Activated CD4-positive, alpha-beta memory T cell treated with anti-CD3 and anti-CD28 coated beads, Interleukin-2, amount 10 ng/mL, durations not matched to agents 7 days and 5 days (primary cell): Measurements from ENCODE around the gene GSG1L. TPM values are rescaled to one million over a fixed set of nuclear protein-coding genes. Genes with fewer than 3 reads are reported as not detected.
"Not testable (repeated sequence)": the region's sequence is repeated elsewhere in the genome, so short reads cannot be mapped to it uniquely, and the experiment has no call there.

Source experiments
- CTCF ChIA-PET: fragments of 350-600 bp; sonication (Branson Sonifier 250); formaldehyde crosslinking; loops from one replicate; lab custom pipeline; 2021; ENCODE audit warnings: antibody characterized with exemption, inconsistent platforms; lab: Charles Lee
- POLR2A ChIA-PET: fragments of 350-600 bp; sonication (Branson Sonifier 250); formaldehyde crosslinking; loops from one replicate; lab custom pipeline; 2021; ENCODE audit warnings: antibody characterized with exemption; lab: Charles Lee
- DNase-seq: peaks from one replicate; pipeline ENCODE4 v3.0.0-alpha.2; 2020
- H3K27ac Mint-ChIP-seq: one replicate; pipeline ENCODE4 v1.8.0; 2021; ENCODE audit warnings: mild to moderate bottlenecking, mixed read lengths
- H3K27me3 Mint-ChIP-seq: one replicate; pipeline ENCODE4 v1.8.0; 2021; ENCODE audit warnings: mixed read lengths
- H3K36me3 Mint-ChIP-seq: one replicate; pipeline ENCODE4 v1.8.0; 2021; ENCODE audit warnings: low read depth, mixed read lengths
- H3K4me1 Mint-ChIP-seq: one replicate; pipeline ENCODE4 v1.8.0; 2021; ENCODE audit warnings: mixed read lengths
- H3K4me3 Mint-ChIP-seq: one replicate; pipeline ENCODE4 v1.8.0; 2021; ENCODE audit warnings: mild to moderate bottlenecking, mixed read lengths
- H3K9me3 Mint-ChIP-seq: one replicate; pipeline ENCODE4 v1.8.0; 2021; ENCODE audit warnings: mixed read lengths
- total RNA-seq, 2 experiments: library from RNA; stranded (reverse); gene quantifications; one replicate each; pipeline ENCODE4 v1.2.3, GENCODE V29; 2021

Gene GSG1L
- total RNA-seq, 2 experiments from 2014 or later: 0.55 TPM; not detected in 1

DNA sequence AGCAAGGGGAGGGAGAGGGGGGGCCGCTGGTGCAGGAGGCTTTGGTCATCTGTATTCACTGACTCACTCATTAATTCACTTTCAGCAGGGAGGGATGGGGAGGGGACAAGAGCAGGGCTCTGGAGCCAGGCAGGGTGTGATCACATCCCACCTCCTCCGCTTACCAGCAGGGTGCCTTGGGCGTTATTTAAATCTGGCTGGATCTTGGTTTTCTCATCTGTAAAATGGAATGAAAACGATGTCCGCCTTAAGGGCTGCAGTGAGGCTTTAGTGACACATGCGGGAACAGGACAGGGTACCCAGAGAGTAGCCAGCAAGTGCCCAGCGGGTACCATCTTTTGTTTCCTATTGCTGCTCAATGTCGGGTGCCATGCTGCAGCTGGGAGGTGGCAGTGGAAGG is 161.0 kb downstream of the GSG1L start:
- Mint-ChIP-seq H3K9me3 (no peaks in the 10 kb centered on the region), H3K36me3 (no peaks in the 10 kb centered on the region), H3K27me3 (peaks cover 4% of the 10 kb centered on the region), H3K4me3 (no peak overlapping the region), H3K27ac (no peak overlapping the region), H3K4me1 (no peaks in the 10 kb centered on the region)
- no peak for DNase-seq
- ChIA-PET POLR2A (no interaction called here), CTCF (no interaction called here)

DNA sequence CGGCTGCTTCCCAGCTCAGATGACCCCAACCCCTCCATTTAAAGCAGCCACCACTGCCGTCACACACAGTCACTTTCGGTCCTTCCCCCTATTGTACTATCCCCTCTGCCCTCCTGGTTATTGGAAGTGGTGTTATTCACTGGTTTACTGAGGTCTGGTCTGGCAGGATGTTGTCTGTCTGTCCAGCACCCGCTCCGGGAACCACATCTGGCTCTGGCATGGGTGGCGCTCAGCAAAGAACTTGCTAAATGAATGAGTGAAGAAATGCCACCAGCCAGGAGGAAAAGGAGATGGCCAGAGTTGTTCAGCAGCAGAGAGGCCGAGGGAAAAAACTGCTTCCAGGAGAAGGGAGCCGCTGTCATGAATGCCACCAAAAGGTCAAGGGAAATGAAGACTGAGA is 161.6 kb downstream of the GSG1L start:
- POLR2A ChIA-PET: no interaction called here
- H3K27ac Mint-ChIP-seq: no peak overlapping the region
- CTCF ChIA-PET: no interaction called here

DNA sequence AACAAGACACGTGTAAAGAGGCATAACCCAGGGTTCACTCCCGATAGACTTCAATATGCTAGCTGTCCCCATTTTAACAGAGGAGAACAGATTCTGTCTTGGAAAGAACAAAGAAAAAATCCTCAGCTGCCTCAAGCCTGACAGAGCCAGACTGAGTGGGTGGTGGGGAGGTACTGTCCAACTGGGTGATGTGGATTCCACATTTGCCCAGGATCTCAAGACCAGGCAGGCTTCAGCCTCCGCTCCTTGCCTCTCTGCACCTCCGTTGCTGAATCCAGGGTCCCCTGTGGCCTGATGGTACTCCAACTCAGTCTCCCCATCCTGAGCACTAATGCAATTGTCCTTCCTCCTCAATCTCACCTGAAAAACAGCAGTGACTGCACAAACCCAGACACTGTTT is 163.8 kb downstream of the GSG1L start:
- Mint-ChIP-seq H3K36me3 (no peaks in the 10 kb centered on the region), H3K4me1 (no peaks in the 10 kb centered on the region), H3K4me3 (no peak overlapping the region), H3K27ac (no peak overlapping the region), H3K27me3 (peaks cover 2% of the 10 kb centered on the region), H3K9me3 (no peaks in the 10 kb centered on the region)
- CTCF ChIA-PET: no interaction called here
- no peak for DNase-seq
- POLR2A ChIA-PET: no interaction called here

More for the DNA sequence above, 161.6 kb downstream of the GSG1L start:
- H3K9me3 Mint-ChIP-seq: no peaks in the 10 kb centered on the region
- H3K36me3 Mint-ChIP-seq: no peaks in the 10 kb centered on the region
- no peak for DNase-seq
- H3K4me1 Mint-ChIP-seq: no peaks in the 10 kb centered on the region
- H3K27me3 Mint-ChIP-seq: peaks cover 4% of the 10 kb centered on the region
- no peak overlapping the region for H3K4me3 Mint-ChIP-seq

DNA sequence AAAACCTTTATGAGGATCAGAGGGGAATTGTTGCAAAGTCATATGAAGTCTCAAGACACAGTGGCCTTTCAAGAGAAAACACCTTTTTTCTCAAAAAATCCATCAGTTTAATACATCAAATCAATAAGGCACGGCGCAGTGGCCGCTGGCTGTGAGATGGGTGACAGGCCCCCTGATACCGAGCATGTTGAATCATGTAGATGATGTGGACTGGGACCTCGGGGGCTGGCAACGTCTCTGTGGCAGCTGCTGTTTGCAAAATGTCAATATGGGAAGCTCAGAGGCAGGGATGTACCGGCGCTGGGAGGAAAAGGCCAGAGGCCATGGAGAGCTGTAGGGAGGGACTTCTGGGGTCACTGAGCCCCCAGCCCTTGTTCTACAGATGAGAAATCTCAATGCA is 169.1 kb downstream of the GSG1L start:
- no peaks in the 10 kb centered on the region for H3K9me3 Mint-ChIP-seq
- H3K36me3 Mint-ChIP-seq: no peaks in the 10 kb centered on the region
- peaks cover 4% of the 10 kb centered on the region for H3K27me3 Mint-ChIP-seq
- H3K27ac Mint-ChIP-seq: no peak overlapping the region
- H3K4me1 Mint-ChIP-seq: no peaks in the 10 kb centered on the region
- no peak for DNase-seq
- ChIA-PET POLR2A (no interaction called here), CTCF (no interaction called here)
- no peak overlapping the region for H3K4me3 Mint-ChIP-seq

DNA sequence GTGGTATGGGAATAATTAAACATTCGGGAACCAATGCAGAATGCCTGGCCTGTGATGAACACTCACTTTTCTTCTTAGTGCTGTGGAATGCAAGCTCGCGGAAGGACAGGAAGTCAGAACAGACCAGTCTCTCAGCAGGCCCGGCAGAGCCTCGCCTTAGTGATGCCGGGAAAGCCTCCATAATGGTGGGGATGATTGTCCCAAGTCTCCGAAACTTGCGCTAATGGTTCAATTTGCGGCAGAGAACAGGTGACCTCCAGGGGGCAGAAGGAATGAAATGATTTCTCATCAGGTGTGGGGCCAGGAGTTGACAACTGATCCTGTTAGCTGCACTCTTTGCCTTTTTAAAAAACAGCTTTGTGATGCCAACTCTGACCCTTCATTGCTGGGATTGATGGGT is 170.6 kb downstream of the GSG1L start:
- H3K4me1 Mint-ChIP-seq: no peaks in the 10 kb centered on the region
- no peak overlapping the region for H3K27ac Mint-ChIP-seq
- H3K9me3 Mint-ChIP-seq: no peaks in the 10 kb centered on the region
- H3K27me3 Mint-ChIP-seq: peaks cover 4% of the 10 kb centered on the region
- H3K4me3 Mint-ChIP-seq: no peak overlapping the region
- ChIA-PET CTCF (interaction anchor here (1.7 kb wide), 1 partner anchor 178 kb away, joined by 5 read pairs; no protein-coding TSS in a partner anchor), POLR2A (no interaction called here)
- no peak for DNase-seq
- H3K36me3 Mint-ChIP-seq: no peaks in the 10 kb centered on the region

DNA sequence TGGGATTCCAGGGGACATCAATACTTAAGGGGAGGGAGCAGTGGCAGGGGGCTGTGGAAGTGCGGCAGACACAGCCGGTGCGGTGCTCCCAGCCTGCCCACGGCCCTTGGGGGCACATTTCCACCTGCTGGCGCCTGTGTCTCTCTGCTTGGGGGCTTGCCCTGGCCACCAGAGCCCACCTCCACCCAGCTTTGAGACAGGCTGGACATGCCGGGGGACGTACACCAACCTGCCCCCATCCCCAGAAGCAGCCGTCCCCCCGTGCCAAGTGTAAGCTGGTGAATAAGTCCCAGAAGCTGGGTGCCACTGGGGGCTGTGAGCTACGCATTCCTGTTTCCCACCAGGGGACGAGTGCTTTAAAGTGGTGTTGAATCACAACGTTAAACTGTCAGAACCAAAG is 172.6 kb downstream of the GSG1L start:
- POLR2A ChIA-PET: no interaction called here
- Mint-ChIP-seq H3K27me3 (peaks cover 9% of the 10 kb centered on the region), H3K9me3 (no peaks in the 10 kb centered on the region), H3K4me1 (no peaks in the 10 kb centered on the region), H3K4me3 (no peak overlapping the region), H3K27ac (no peak overlapping the region), H3K36me3 (no peaks in the 10 kb centered on the region)
- CTCF ChIA-PET: no interaction called here
- no peak for DNase-seq

DNA sequence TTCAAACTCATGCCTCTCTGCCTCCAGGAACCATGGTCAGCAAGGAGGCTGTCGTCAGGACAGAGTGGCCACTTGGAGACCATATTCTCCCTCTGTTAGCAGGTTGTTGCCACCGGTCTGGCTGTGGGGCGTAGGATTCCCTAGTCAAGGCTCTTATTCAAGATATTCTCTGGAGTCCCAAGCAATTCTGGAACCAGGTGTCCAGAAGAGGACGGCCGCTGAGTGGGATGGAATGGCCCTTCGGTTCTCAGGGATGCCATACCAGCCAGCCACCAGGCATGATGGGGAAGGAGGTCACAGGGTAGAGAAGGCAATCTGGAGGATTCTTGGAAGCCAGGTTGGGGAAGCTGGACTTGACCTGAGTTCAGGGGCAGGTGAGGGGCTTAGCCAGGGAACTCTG is 173.5 kb downstream of the GSG1L start:
- ChIA-PET CTCF (no interaction called here), POLR2A (no interaction called here)
- no peak for DNase-seq
- no peaks in the 10 kb centered on the region for H3K4me1 Mint-ChIP-seq
- H3K36me3 Mint-ChIP-seq: no peaks in the 10 kb centered on the region
- peaks cover 7% of the 10 kb centered on the region for H3K27me3 Mint-ChIP-seq
- H3K4me3 Mint-ChIP-seq: no peak overlapping the region
- H3K27ac Mint-ChIP-seq: no peak overlapping the region
- H3K9me3 Mint-ChIP-seq: no peaks in the 10 kb centered on the region

DNA sequence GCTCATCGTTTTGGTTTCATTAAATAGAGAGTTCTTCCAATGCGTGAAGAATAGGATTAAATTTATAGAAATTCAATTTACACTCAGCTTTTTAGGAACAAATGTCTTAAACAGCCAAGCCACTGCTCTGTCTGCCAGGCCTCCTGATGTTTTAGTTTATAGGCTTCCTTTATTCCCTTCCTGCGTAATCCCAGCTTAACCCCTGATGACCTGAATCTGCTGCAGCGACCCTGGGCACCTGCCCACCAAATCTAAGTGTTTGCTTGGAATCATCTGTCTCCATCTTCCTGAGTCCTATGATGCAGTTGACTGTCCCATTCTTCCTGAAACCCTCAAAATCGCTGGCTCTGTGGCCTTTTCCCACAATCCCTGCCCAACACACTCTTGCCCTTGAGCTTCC is 179.9 kb downstream of the GSG1L start:
- Mint-ChIP-seq H3K4me1 (no peaks in the 10 kb centered on the region), H3K9me3 (peaks cover 3% of the 10 kb centered on the region), H3K4me3 (no peak overlapping the region), H3K36me3 (no peaks in the 10 kb centered on the region), H3K27ac (no peak overlapping the region), H3K27me3 (peaks cover 10% of the 10 kb centered on the region)
- POLR2A ChIA-PET: no interaction called here
- CTCF ChIA-PET: interaction anchor here (0.6 kb wide), 1 partner anchor 16 kb away, joined by 3 read pairs; no protein-coding TSS in a partner anchor
- no peak for DNase-seq

DNA sequence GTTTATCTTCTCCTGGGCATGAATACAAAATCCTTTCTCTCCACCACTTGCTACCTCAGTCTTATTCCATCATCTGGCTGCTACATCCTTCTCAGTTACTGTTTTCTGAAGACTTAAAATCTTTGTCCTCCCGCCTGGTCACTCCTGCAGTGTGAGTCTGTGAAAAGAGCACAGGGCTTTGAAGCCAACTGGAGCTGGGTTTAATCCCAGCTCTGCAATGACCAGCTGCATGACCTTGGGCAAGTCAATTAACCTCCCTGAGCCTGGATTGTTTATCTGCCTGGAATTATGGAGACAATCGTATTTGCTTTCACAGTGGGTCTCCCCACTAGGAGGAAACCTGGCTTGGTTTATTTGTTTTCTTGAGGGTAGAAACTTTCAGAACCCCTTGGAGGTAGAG is 183.2 kb downstream of the GSG1L start:
- Mint-ChIP-seq H3K27me3 (peaks cover 6% of the 10 kb centered on the region), H3K9me3 (peaks cover 16% of the 10 kb centered on the region), H3K4me3 (no peak overlapping the region), H3K27ac (no peak overlapping the region), H3K4me1 (no peaks in the 10 kb centered on the region), H3K36me3 (no peaks in the 10 kb centered on the region)
- DNase-seq: no peak
- ChIA-PET CTCF (no interaction called here), POLR2A (no interaction called here)

DNA sequence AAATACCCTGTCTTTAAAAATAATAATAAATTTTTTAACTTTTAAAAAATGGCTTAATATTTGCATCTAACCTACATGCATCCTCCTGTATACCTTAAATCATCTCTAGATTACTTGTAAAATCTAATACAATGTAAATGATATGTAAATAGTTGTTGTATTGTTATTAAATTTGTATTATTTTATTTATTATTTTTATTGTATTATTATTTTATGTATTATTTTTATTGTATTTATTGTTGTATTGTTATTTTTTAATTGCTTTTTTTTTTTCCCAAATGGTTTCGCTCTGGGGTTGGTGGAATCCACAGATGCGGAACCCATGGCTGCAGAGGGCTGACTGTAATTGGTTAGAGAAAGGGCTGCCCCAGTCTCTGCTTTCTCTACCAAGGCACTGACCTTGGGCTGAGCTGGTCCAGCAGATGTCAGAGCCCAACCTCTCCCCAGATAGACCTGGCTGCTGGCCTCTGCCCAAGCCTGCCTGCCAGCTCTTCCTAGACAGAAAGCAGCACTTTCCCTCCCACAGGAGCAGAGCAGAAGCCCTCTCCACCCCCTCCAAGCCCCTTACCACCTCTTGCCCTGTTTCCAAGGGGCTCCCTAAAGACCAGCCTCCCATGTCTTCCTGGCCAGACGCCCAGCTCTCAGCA is 183.8 kb downstream of the GSG1L start:
- DNase-seq: no peak
- ChIA-PET CTCF (no interaction called here), POLR2A (no interaction called here)
- H3K27ac Mint-ChIP-seq: no peak overlapping the region
- no peaks in the 10 kb centered on the region for H3K36me3 Mint-ChIP-seq
- no peaks in the 10 kb centered on the region for H3K4me1 Mint-ChIP-seq
- H3K4me3 Mint-ChIP-seq: no peak overlapping the region
- peaks cover 19% of the 10 kb centered on the region for H3K9me3 Mint-ChIP-seq
- H3K27me3 Mint-ChIP-seq: peaks cover 6% of the 10 kb centered on the region

DNA sequence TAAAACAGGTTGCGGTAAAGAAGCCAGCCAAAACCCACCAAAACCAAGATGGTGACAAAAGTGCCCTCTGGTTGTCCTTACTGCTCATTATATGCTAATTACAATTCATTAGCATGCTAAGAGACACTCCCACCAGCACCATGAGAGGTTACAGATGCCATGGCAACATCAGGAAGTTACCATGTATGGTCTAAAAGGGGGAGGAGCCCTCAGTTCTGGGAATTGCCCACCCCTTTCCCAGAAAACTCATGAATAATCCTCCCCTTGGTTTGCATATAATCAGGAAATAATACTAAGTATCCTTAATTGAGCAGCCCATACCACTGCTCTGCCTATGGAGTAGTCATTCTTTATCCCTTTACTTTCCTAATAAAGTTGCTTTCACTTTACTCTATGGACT is 190.9 kb downstream of the GSG1L start:
- H3K27me3 Mint-ChIP-seq, H3K4me1 Mint-ChIP-seq, CTCF ChIA-PET, POLR2A ChIA-PET, H3K36me3 Mint-ChIP-seq, H3K27ac Mint-ChIP-seq, DNase-seq, H3K4me3 Mint-ChIP-seq: not testable (repeated sequence)
- peaks cover 23% of the 10 kb centered on the region for H3K9me3 Mint-ChIP-seq

DNA sequence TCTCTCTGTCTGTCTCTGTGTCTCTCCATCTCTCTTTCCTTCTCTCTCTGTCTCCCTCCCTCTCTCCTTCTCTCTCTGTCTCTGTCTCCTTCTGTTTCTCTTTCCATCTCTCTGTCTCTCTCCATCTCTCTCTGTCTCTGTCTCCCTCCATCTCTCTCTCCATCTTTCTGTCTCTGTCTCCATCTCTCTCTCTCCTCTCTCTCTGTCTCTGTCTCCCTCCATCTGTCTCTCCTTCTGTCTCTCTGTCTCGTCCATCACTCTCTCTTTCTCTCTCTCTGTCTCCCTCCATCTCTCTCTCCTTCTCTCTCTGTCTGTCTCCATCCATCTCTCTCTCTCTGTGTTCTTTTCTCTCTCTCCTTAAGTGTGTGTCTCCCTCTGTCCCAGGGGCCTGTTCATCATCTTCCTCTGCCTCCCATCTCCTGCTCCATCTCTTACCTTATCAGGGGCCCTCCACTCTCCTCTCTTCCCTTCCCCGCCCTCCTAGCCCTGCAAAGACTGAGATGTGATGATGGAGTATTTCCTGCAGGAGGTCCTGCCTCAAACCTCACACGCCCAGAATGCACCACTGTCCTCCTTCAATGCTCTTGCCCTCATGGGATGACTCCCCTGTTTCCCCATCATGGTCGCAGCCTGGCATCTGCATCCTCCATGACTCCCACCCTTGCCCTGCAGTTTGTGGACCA is 193.3 kb downstream of the GSG1L start:
- POLR2A ChIA-PET: no interaction called here
- no peaks in the 10 kb centered on the region for H3K27me3 Mint-ChIP-seq

DNA sequence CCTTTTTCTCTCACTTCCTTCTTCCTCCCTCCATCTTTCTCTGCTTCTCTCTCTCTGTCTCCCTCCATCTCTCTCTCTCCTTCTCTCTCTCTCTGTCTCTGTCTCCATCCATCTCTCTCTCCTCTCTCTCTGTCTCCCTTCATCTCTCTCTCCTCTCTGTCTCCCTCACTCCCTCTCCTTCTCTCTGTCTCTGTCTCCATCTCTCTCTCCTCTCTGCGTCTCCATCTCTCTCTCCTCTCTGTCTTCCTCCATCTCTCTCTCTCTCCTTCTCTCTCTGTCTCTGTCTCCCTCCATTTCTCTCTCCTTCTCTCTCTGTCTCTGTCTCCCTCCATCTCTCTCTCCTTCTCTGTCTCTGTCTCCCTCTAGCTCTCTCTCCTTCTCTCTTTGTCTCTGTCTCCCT is 194.1 kb downstream of the GSG1L start:
- H3K4me3 Mint-ChIP-seq: no peak overlapping the region
- H3K27me3 Mint-ChIP-seq: no peaks in the 10 kb centered on the region
- H3K4me1 Mint-ChIP-seq: peaks cover 15% of the 10 kb centered on the region
- no peak overlapping the region for H3K27ac Mint-ChIP-seq
- no peak for DNase-seq
- H3K9me3 Mint-ChIP-seq: peaks cover 11% of the 10 kb centered on the region
- ChIA-PET POLR2A (no interaction called here), CTCF (no interaction called here)
- no peaks in the 10 kb centered on the region for H3K36me3 Mint-ChIP-seq

More for the DNA sequence above, 193.3 kb downstream of the GSG1L start:
- Mint-ChIP-seq H3K4me3 (no peak overlapping the region), H3K4me1 (peaks cover 15% of the 10 kb centered on the region), H3K9me3 (peaks cover 16% of the 10 kb centered on the region), H3K36me3 (no peaks in the 10 kb centered on the region), H3K27ac (no peak overlapping the region)
- CTCF ChIA-PET: no interaction called here
- no peak for DNase-seq

DNA sequence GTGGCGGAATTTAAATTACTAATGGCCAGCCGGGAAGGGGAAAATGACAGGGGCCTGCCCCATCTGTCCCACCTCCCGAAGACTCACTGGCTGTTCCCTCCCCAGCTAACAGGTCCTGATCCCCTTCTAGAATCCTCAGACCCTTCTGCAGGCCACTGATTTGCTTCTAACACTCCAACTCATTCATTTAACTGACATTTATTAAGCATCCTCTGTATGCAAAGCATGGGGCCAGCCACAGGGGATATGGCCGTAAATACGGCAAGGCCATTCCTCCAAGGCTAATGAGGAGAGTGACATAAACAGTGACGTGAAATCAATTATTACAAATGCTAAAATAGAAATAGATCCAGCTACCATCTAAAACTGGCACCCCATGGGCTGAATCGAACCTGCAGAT is 195.3 kb downstream of the GSG1L start:
- Mint-ChIP-seq H3K4me3 (no peak overlapping the region), H3K4me1 (peaks cover 15% of the 10 kb centered on the region)
- POLR2A ChIA-PET: no interaction called here

More for the DNA sequence above, 195.3 kb downstream of the GSG1L start:
- Mint-ChIP-seq H3K27ac (no peak overlapping the region), H3K27me3 (no peaks in the 10 kb centered on the region), H3K36me3 (no peaks in the 10 kb centered on the region), H3K9me3 (peaks cover 10% of the 10 kb centered on the region)
- CTCF ChIA-PET: interaction anchor here (0.6 to 2.5 kb wide), 6 partner anchors 16 to 318 kb away, joined by 3 to 8 read pairs (median 6); partner anchors contain the start of genes GTF3C1 and KATNIP
- DNase-seq: no peak
